ENCODE measurements around the gene SKI.

DNA sequence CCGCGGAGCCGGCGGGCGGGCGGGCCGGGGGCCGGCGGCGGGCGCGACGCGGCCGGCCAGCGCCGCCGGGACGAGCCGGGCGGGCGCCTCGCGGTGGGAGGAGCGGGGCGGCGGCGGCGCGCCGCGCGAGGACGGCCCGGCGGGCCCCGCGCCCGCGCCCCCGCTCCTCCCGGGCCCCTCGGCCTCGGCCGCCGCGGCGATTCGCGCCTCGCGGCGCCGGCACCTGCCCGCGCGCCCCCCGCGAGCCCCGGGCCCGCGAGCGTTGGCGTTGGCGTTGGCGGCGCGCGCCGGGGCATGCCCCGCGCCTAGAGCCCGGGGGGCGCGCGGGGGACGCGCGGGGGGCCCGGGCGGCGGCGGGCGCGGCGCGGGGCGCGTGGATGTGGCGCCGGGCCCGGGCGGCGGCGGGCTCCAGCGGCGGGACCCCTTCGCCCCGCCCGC is at the start of gene SKI:
- no peak for TF ChIP-seq POLR2AphosphoS5 (IDR thresholded peaks at IDR 0.05)
- no peak for TF ChIP-seq CTCF (IDR thresholded peaks at IDR 0.05)

Measured in upper lobe of left lung (tissue), 4 donors.